HG03469 (cell line): ENCODE results near the gene MRPL48.
"Not testable (repeated sequence)": the region's sequence is repeated elsewhere in the genome, so short reads cannot be mapped to it uniquely, and the experiment has no call there.

Source experiments
- ATAC-seq: cut with Tn5 transposase; IDR thresholded peaks from one replicate; pipeline ENCODE4 v1.9.1; 2021; ENCODE audit warnings: mild to moderate bottlenecking, moderate library complexity, moderate number of reproducible peaks; ENCODE audit not compliant: unreplicated experiment

Gene MRPL48

GRCh38 chr11:73770811-73771210, 16.9 kb upstream of the MRPL48 start:
- ATAC-seq = not testable (repeated sequence)

- ATAC-seq = peak; percentile 92
Observed at GRCh38 chr11:73779084-73779902, 8.4 kb upstream of the MRPL48 start.

- ATAC-seq = no peak
Observed at GRCh38 chr11:73781303-73781702, 6.4 kb upstream of the MRPL48 start.

- ATAC-seq = no peak
Observed at GRCh38 chr11:73783483-73784020, 4.1 kb upstream of the MRPL48 start.

- no peak for ATAC-seq
Observed at GRCh38 chr11:73784080-73784634, 3.5 kb upstream of the MRPL48 start.

- no peak for ATAC-seq
Observed at GRCh38 chr11:73784734-73785133, 2.9 kb upstream of the MRPL48 start.

GRCh38 chr11:73785467-73785866, 2.2 kb upstream of the MRPL48 start:
- not testable (repeated sequence) for ATAC-seq

- ATAC-seq = no peak
Observed at GRCh38 chr11:73787051-73787642, 527 bp upstream of the MRPL48 start.

GRCh38 chr11:73789279-73789670, 1.6 kb downstream of the MRPL48 start:
- ATAC-seq = no peak

- no peak for ATAC-seq
Observed at GRCh38 chr11:73792584-73792983, 4.9 kb downstream of the MRPL48 start.

GRCh38 chr11:73795925-73796632, 8.4 kb downstream of the MRPL48 start:
- ATAC-seq = no peak

- ATAC-seq = no peak
Observed at GRCh38 chr11:73797457-73797856, 9.8 kb downstream of the MRPL48 start.

GRCh38 chr11:73800276-73800806, 12.7 kb downstream of the MRPL48 start:
- no peak for ATAC-seq

- ATAC-seq = no peak
Observed at GRCh38 chr11:73801136-73801535, 13.5 kb downstream of the MRPL48 start.

GRCh38 chr11:73804712-73805111, 17.0 kb downstream of the MRPL48 start:
- no peak for ATAC-seq

GRCh38 chr11:73808052-73808451, 20.4 kb downstream of the MRPL48 start:
- no peak for ATAC-seq

- no peak for ATAC-seq
Observed at GRCh38 chr11:73810637-73811036, 23.0 kb downstream of the MRPL48 start.

- no peak for ATAC-seq
Observed at GRCh38 chr11:73812234-73812633, 24.6 kb downstream of the MRPL48 start.

- ATAC-seq = no peak
Observed at GRCh38 chr11:73814812-73815211, 27.1 kb downstream of the MRPL48 start.

- ATAC-seq = no peak
Observed at GRCh38 chr11:73818846-73819245, 31.2 kb downstream of the MRPL48 start.

GRCh38 chr11:73830261-73830660, 42.6 kb downstream of the MRPL48 start:
- ATAC-seq = no peak
